GM23338 (cell line): ENCODE results near the gene CCL20. TPM values are rescaled to one million over a fixed set of nuclear protein-coding genes. Genes with fewer than 3 reads are reported as not detected.

Source experiments
- ATAC-seq: fragments of 200-7000 bp; cut with Tn5 transposase; 3 replicates; pipeline ENCODE4 v1.9.1; 2020
- DNase-seq: peaks from one replicate; pipeline ENCODE4 v3.0.0-alpha.2; 2015; ENCODE audit warnings: low spot score
- H2AFZ ChIP-seq: fragments of 200-600 bp; sonication (generic); 2 replicates; pipeline ENCODE4 v1.8.0; 2016; ENCODE audit warnings: antibody characterized with exemption, mild to moderate bottlenecking, moderate library complexity
- H3F3A ChIP-seq: fragments of 200-600 bp; sonication (generic); replicated peaks from 2 replicates; pipeline ENCODE4 v1.8.0; 2017; ENCODE audit warnings: antibody characterized with exemption, mixed run types, low read depth
- H3K27ac ChIP-seq: fragments of 200-600 bp; sonication (generic); 2 replicates; pipeline ENCODE4 v1.6.1; 2016; ENCODE audit warnings: low read depth
- H3K27me3 ChIP-seq: fragments of 200-600 bp; sonication (generic); 2 replicates; pipeline ENCODE4 v1.8.0; 2016; ENCODE audit warnings: mild to moderate bottlenecking, mixed run types, moderate library complexity; ENCODE audit not compliant: insufficient read depth
- H3K36me3 ChIP-seq: fragments of 200-600 bp; sonication (generic); 2 replicates; pipeline ENCODE4 v1.8.0; 2016; ENCODE audit warnings: mild to moderate bottlenecking; ENCODE audit not compliant: insufficient read depth
- H3K4me1 ChIP-seq: fragments of 200-600 bp; sonication (generic); 2 replicates; pipeline ENCODE4 v1.8.0; 2016; ENCODE audit warnings: mild to moderate bottlenecking, moderate library complexity; ENCODE audit not compliant: insufficient read depth
- H3K4me2 ChIP-seq: fragments of 200-600 bp; sonication (generic); 2 replicates; pipeline ENCODE4 v1.7.1; 2017; ENCODE audit warnings: mixed run types
- H3K4me3 ChIP-seq: fragments of 200-600 bp; sonication (generic); 2 replicates; pipeline ENCODE4 v1.6.1; 2016; ENCODE audit warnings: mixed run types
- H3K79me2 ChIP-seq: fragments of 200-600 bp; sonication (generic); replicated peaks from 2 replicates; pipeline ENCODE4 v1.8.0; 2017; ENCODE audit warnings: mild to moderate bottlenecking; ENCODE audit not compliant: insufficient read depth
- H3K9me2 ChIP-seq: fragments of 200-600 bp; sonication (generic); 2 replicates; pipeline ENCODE4 v1.8.0; 2017; ENCODE audit not compliant: insufficient read depth
- H4K20me1 ChIP-seq: fragments of 200-600 bp; sonication (generic); replicated peaks from 2 replicates; pipeline ENCODE4 v1.8.0; 2017; ENCODE audit warnings: mild to moderate bottlenecking; ENCODE audit not compliant: insufficient read depth
- H3K27ac Mint-ChIP-seq: 2 replicates; pipeline ENCODE4 v1.8.0; 2020; ENCODE audit warnings: inconsistent platforms, mild to moderate bottlenecking, moderate library complexity, mixed read lengths
- H3K27me3 Mint-ChIP-seq: 3 replicates; pipeline ENCODE4 v1.8.0; 2022; ENCODE audit warnings: low read depth, mild to moderate bottlenecking, moderate library complexity, mixed read lengths, inconsistent platforms; ENCODE audit not compliant: insufficient read depth, poor library complexity
- H3K36me3 Mint-ChIP-seq: 3 replicates; pipeline ENCODE4 v1.8.0; 2021; ENCODE audit warnings: low read depth, mild to moderate bottlenecking, inconsistent platforms, moderate library complexity, mixed read lengths
- H3K4me1 Mint-ChIP-seq: 3 replicates; pipeline ENCODE4 v1.8.0; 2020; ENCODE audit warnings: mild to moderate bottlenecking, inconsistent platforms, mixed read lengths
- H3K4me3 Mint-ChIP-seq: 3 replicates; pipeline ENCODE4 v1.8.0; 2021; ENCODE audit warnings: moderate library complexity, mild to moderate bottlenecking, inconsistent platforms, mixed read lengths
- H3K9me3 Mint-ChIP-seq: 3 replicates; pipeline ENCODE4 v1.8.0; 2020; ENCODE audit warnings: moderate library complexity, mild to moderate bottlenecking, inconsistent platforms, mixed read lengths
- CREB1 ChIP-seq: fragments of 250-450 bp; sonication (Bioruptor Pico); IDR thresholded peaks from 2 replicates; pipeline ENCODE4 v1.5.0; 2020; ENCODE audit warnings: low read depth, mild to moderate bottlenecking, moderate library complexity
- ETS1 ChIP-seq: IDR thresholded peaks from 2 replicates; pipeline ENCODE4 v1.6.1; 2016; ENCODE audit warnings: antibody characterized with exemption
- EZH2 ChIP-seq: fragments of 200-600 bp; sonication (generic); IDR thresholded peaks from one replicate; pipeline ENCODE4 v1.8.0; 2017; ENCODE audit warnings: antibody characterized with exemption, mild to moderate bottlenecking, low read depth; ENCODE audit not compliant: unreplicated experiment
- EZH2phosphoT487 ChIP-seq: fragments of 200-600 bp; sonication (generic); IDR thresholded peaks from one replicate; pipeline ENCODE4 v1.8.1; 2018; ENCODE audit warnings: antibody characterized with exemption; ENCODE audit not compliant: unreplicated experiment
- JUNB ChIP-seq: IDR thresholded peaks from one replicate; pipeline ENCODE4 v1.6.1; 2016; ENCODE audit warnings: antibody characterized with exemption; ENCODE audit not compliant: unreplicated experiment
- NANOG ChIP-seq: IDR thresholded peaks from 2 replicates; pipeline ENCODE4 v1.6.1; 2016; ENCODE audit warnings: antibody characterized with exemption, borderline replicate concordance
- POLR2AphosphoS5 ChIP-seq: IDR thresholded peaks from 2 replicates; pipeline ENCODE4 v1.6.1; 2016; ENCODE audit warnings: antibody characterized with exemption, low read depth
- REST ChIP-seq: IDR thresholded peaks from one replicate; pipeline ENCODE4 v1.6.1; 2018; ENCODE audit warnings: antibody characterized with exemption; ENCODE audit not compliant: unreplicated experiment
- STAT1 ChIP-seq: IDR thresholded peaks from one replicate; pipeline ENCODE4 v1.6.1; 2016; ENCODE audit warnings: antibody characterized with exemption; ENCODE audit not compliant: unreplicated experiment
- ZNF114 ChIP-seq: fragments of 250-450 bp; sonication (Bioruptor Pico); IDR thresholded peaks from 2 replicates; pipeline ENCODE4 v1.5.0; 2020; ENCODE audit warnings: mild to moderate bottlenecking, moderate library complexity
- ZNF331 ChIP-seq: fragments of 250-450 bp; sonication (Bioruptor Pico); IDR thresholded peaks from 2 replicates; pipeline ENCODE4 v1.5.0; 2020; ENCODE audit warnings: low read depth, mild to moderate bottlenecking, moderate library complexity
- polyA plus RNA-seq: library from polyadenylated mRNA; unstranded; fragments of >200 nt; fragmentation: Nextera tagmentation; extraction: Ambion mirVana; gene quantifications from 2 replicates; pipeline ENCODE4 v1.2.1, GENCODE V29; 2016
- total RNA-seq: library from RNA; depleted of rRNA; stranded (reverse); fragments of >200 nt; shearing (Covaris generic); gene quantifications from 2 replicates; pipeline ENCODE4 v1.2.3, GENCODE V29; 2014
- TF ChIP-seq, protein P1 (sequence below): fragments of 250-450 bp; sonication (Bioruptor Pico); IDR thresholded peaks from 2 replicates; pipeline ENCODE4 v1.5.0; 2020; ENCODE audit warnings: mild to moderate bottlenecking, moderate library complexity
- TF ChIP-seq, protein P2 (sequence below), 2 experiments: fragments of 200-600 bp in 1 of 2; sonication (generic) in 1 of 2; conservative IDR thresholded peaks; 2 replicates each; pipeline versions ENCODE4 v1.5.1 to v1.6.1; 2016 to 2017; ENCODE audit warnings: antibody characterized with exemption in 2 of 2, low read depth in 2 of 2, mild to moderate bottlenecking in 2 of 2, moderate library complexity in 1 of 2

Gene CCL20
- total and polyA plus RNA-seq, 2 experiments from 2014 or later, result not detected

DNA sequence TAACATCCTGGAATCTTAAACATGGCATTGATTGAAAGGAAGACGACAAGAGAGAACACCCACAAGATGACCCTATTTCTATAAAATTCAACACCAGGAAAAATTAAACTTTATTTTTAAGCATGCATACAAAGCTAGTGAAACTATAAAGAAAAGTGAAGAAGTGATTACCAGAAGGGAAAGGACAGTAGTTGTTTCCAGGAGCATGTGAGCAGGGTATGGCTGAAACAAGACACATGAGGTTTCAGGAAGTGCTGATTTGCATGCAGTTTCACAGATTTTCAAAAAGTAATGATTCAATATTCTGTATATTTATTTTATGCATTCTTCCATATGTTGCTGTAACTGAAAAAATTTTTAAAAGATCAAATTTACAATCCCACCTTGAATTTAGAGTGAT is 33.2 kb downstream of the CCL20 start (continued):
- TF ChIP-seq, protein P1, sequence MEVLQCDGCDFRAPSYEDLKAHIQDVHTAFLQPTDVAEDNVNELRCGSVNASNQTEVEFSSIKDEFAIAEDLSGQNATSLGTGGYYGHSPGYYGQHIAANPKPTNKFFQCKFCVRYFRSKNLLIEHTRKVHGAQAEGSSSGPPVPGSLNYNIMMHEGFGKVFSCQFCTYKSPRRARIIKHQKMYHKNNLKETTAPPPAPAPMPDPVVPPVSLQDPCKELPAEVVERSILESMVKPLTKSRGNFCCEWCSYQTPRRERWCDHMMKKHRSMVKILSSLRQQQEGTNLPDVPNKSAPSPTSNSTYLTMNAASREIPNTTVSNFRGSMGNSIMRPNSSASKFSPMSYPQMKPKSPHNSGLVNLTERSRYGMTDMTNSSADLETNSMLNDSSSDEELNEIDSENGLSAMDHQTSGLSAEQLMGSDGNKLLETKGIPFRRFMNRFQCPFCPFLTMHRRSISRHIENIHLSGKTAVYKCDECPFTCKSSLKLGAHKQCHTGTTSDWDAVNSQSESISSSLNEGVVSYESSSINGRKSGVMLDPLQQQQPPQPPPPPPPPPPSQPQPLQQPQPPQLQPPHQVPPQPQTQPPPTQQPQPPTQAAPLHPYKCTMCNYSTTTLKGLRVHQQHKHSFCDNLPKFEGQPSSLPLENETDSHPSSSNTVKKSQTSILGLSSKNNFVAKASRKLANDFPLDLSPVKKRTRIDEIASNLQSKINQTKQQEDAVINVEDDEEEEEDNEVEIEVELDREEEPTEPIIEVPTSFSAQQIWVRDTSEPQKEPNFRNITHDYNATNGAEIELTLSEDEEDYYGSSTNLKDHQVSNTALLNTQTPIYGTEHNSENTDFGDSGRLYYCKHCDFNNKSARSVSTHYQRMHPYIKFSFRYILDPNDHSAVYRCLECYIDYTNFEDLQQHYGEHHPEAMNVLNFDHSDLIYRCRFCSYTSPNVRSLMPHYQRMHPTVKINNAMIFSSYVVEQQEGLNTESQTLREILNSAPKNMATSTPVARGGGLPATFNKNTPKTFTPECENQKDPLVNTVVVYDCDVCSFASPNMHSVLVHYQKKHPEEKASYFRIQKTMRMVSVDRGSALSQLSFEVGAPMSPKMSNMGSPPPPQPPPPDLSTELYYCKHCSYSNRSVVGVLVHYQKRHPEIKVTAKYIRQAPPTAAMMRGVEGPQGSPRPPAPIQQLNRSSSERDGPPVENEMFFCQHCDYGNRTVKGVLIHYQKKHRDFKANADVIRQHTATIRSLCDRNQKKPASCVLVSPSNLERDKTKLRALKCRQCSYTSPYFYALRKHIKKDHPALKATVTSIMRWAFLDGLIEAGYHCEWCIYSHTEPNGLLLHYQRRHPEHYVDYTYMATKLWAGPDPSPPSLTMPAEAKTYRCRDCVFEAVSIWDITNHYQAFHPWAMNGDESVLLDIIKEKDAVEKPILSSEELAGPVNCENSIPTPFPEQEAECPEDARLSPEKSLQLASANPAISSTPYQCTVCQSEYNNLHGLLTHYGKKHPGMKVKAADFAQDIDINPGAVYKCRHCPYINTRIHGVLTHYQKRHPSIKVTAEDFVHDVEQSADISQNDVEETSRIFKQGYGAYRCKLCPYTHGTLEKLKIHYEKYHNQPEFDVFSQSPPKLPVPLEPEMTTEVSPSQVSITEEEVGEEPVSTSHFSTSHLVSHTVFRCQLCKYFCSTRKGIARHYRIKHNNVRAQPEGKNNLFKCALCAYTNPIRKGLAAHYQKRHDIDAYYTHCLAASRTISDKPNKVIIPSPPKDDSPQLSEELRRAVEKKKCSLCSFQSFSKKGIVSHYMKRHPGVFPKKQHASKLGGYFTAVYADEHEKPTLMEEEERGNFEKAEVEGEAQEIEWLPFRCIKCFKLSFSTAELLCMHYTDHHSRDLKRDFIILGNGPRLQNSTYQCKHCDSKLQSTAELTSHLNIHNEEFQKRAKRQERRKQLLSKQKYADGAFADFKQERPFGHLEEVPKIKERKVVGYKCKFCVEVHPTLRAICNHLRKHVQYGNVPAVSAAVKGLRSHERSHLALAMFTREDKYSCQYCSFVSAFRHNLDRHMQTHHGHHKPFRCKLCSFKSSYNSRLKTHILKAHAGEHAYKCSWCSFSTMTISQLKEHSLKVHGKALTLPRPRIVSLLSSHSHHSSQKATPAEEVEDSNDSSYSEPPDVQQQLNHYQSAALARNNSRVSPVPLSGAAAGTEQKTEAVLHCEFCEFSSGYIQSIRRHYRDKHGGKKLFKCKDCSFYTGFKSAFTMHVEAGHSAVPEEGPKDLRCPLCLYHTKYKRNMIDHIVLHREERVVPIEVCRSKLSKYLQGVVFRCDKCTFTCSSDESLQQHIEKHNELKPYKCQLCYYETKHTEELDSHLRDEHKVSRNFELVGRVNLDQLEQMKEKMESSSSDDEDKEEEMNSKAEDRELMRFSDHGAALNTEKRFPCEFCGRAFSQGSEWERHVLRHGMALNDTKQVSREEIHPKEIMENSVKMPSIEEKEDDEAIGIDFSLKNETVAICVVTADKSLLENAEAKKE (CRISPR knock-in tag), result no peak

DNA sequence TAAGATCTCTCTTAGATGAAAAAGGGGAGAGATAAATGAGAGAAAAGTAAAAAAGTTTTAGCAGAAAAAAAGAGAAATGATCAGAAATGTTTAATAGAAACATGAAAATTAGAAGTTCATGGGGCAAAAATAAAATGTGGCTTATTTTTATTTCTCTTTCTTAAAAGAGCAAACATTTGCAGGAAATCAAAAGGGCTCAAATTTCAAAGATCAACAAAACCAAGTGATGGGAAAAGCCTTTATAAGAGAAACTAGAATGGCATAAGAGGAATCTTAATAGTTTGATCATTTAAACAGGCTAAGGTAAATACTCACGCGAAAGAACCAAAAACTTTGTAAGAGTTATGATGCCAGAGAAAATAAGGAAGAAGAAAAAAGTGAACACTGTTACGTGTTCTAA is 34.5 kb downstream of the CCL20 start:
- H3K27me3 ChIP-seq, result no peaks in the 10 kb centered on the region
- H3K4me1 ChIP-seq, result peaks cover 11% of the 10 kb centered on the region; the same call in 1 of the 2 replicates
- 0 out of 2 replicates have a peak, but pooled peaks cover 3% of the 10 kb centered on the region for H3K9me2 ChIP-seq
- Mint-ChIP-seq H3K4me3 (no peak overlapping the region), H3K36me3 (no peaks in the 10 kb centered on the region), H3K9me3 (peaks cover 3% of the 10 kb centered on the region; the same call in 1 of the 3 replicates), H3K27ac (no peak overlapping the region), H3K27me3 (peaks cover 4% of the 10 kb centered on the region), H3K4me1 (peaks cover 21% of the 10 kb centered on the region)
- H2AFZ ChIP-seq, result peak overlapping the region; percentile 81; the same call in 1 of the 2 replicates
- ATAC-seq, result no peak
- 0 out of 2 replicates have a peak overlapping the region, but pooled peaks have one; percentile 16 for H3K4me2 ChIP-seq
- no peak overlapping the region for H3K4me3 ChIP-seq
- no peak for DNase-seq
- H3K79me2 ChIP-seq, result no peaks in the 10 kb centered on the region
- H3F3A ChIP-seq, result no peaks in the 10 kb centered on the region
- no peaks in the 10 kb centered on the region for H4K20me1 ChIP-seq
- H3K36me3 ChIP-seq, result no peaks in the 10 kb centered on the region
- no peak overlapping the region for H3K27ac ChIP-seq
- TF ChIP-seq, protein P2, sequence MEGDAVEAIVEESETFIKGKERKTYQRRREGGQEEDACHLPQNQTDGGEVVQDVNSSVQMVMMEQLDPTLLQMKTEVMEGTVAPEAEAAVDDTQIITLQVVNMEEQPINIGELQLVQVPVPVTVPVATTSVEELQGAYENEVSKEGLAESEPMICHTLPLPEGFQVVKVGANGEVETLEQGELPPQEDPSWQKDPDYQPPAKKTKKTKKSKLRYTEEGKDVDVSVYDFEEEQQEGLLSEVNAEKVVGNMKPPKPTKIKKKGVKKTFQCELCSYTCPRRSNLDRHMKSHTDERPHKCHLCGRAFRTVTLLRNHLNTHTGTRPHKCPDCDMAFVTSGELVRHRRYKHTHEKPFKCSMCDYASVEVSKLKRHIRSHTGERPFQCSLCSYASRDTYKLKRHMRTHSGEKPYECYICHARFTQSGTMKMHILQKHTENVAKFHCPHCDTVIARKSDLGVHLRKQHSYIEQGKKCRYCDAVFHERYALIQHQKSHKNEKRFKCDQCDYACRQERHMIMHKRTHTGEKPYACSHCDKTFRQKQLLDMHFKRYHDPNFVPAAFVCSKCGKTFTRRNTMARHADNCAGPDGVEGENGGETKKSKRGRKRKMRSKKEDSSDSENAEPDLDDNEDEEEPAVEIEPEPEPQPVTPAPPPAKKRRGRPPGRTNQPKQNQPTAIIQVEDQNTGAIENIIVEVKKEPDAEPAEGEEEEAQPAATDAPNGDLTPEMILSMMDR (conservative IDR thresholded peaks at IDR 0.05; ENCODE audit: low read depth in 2 of 2), result no peak
- TF ChIP-seq NANOG, result no peak
- no peak for TF ChIP-seq EZH2
- no peak for TF ChIP-seq EZH2phosphoT487
- TF ChIP-seq ZNF331 (CRISPR knock-in tag), result no peak
- TF ChIP-seq STAT1, result no peak
- TF ChIP-seq REST, result no peak
- TF ChIP-seq ETS1, result no peak
- no peak for TF ChIP-seq JUNB
- TF ChIP-seq POLR2AphosphoS5, result no peak
- TF ChIP-seq CREB1 (CRISPR knock-in tag), result no peak
- TF ChIP-seq ZNF114, result no peak
